ENCODE results near the gene SCARF2. TPM values are rescaled to one million over a fixed set of nuclear protein-coding genes. Genes with fewer than 3 reads are reported as not detected.

SCARF2 gene
- total RNA-seq, 1 experiment from 2014 or later = 10.8 TPM

DNA sequence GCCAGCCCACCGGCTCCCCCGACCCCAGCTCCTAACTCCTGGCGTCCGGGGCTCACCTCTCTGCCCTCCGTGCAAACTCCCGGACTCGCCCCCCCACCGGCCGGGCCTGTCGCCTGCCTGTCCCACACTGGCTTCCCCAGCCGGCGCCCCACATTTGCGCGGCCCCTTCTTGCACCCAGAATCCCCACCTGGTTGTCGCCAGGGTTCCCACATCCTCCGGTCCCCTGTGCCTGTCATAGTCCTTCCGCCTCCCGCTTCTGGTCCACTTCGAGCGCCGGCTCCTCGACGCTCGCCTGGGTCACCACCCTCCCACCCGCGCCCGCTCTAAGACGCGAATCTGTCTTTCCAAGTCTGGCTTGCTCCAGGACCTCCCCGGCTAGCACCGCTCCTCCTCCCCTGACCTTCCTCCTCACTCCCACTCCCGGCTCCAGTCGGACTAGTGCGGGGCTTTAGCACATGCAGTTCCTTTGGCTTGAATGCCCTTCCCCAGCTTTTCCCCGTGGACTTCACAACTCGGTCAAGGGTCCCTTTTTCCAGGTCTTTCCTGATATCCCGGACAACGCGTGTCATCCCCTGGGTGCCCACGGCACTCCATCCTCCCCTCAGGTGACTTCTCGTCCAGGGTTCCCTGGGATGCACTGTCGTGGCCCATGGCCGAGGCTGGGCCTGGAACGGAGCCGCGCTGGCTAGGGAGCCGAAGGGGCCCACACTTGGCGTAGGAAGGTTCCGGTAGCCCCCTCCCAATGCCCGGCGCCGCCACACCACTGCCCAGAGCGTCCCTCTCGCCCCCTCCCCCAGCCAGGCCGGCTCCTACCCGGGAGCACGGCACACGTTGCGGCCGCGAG lies 635 bp downstream of the SCARF2 start:
- no peaks in the 10 kb centered on the region for H3K9me3 Mint-ChIP-seq
- Histone ChIP-seq H3K14ac (ENCODE audit: insufficient read depth, low read length) (no peak overlapping the region), H3K4me1 (ENCODE audit: insufficient read depth, low read length) (0 out of 2 replicates have a peak, but pooled peaks cover 2% of the 10 kb centered on the region), H4K8ac (replicated peaks; ENCODE audit: insufficient read length, low read depth, low read length) (no peak overlapping the region), H2AK5ac (ENCODE audit: insufficient read length, low read length) (no peak overlapping the region), H3K9me3 (ENCODE audit: control insufficient read depth, low read depth, low read length) (no peaks in the 10 kb centered on the region), H2BK5ac (ENCODE audit: insufficient read length, low read length) (no peak overlapping the region), H2BK15ac (ENCODE audit: low read depth, low read length) (no peak overlapping the region), H3K27ac (ENCODE audit: insufficient read length, low read depth, low read length) (no peak overlapping the region), H3K27me3 (ENCODE audit: insufficient read depth, low read length) (peaks cover 10% of the 10 kb centered on the region; the same call in 1 of the 2 replicates), H2BK120ac (ENCODE audit: low read depth, low read length, poor library complexity, severe bottlenecking) (no peak overlapping the region), H3K4me2 (ENCODE audit: insufficient read depth, insufficient read length, low read length) (peak overlapping the region; percentile 84), H3K56ac (ENCODE audit: insufficient read length, low read depth, low read length) (no peak overlapping the region), H3T11ph (ENCODE audit: low read length) (no peak overlapping the region), H4K5ac (ENCODE audit: insufficient read length, low read depth, low read length) (no peak overlapping the region), H3K4ac (ENCODE audit: low read depth, low read length) (no peak overlapping the region), H4K20me1 (ENCODE audit: control insufficient read depth, insufficient read depth, insufficient read length) (no peaks in the 10 kb centered on the region), H2BK20ac (ENCODE audit: low read depth, low read length, poor library complexity, severe bottlenecking) (no peak overlapping the region), H2BK12ac (ENCODE audit: insufficient read length, low read depth, low read length) (no peak overlapping the region), H3K23me2 (ENCODE audit: insufficient read length, low read depth, low read length, poor library complexity, severe bottlenecking) (peaks cover 17% of the 10 kb centered on the region), H3K9ac (ENCODE audit: extremely low read depth, insufficient read length, low read length) (no peak overlapping the region), H3K79me2 (ENCODE audit: insufficient read depth, low read length) (no peaks in the 10 kb centered on the region), H3K18ac (ENCODE audit: insufficient read length, low read depth, low read length) (no peak overlapping the region), H3K79me1 (ENCODE audit: insufficient read depth, low read depth, low read length, poor library complexity, severe bottlenecking) (no peaks in the 10 kb centered on the region), H2AFZ (ENCODE audit: low read length) (no peak overlapping the region), H4K91ac (ENCODE audit: insufficient read length, low read depth, low read length) (no peak overlapping the region), H3K23ac (ENCODE audit: insufficient read length, low read depth, low read length) (no peak overlapping the region)
- no peak for TF ChIP-seq CTCF (conservative IDR thresholded peaks at IDR 0.05)
- H3K36me3 Mint-ChIP-seq (ENCODE audit: insufficient read depth in 1 of 3, low read depth in 3 of 3) = peaks cover 0 to 9% (median 2%) of the 10 kb centered on the region in 3 experiments; a peak in 3 of 7 replicates
- peak overlapping the region; percentile 77 to 96 for H3K4me3 Mint-ChIP-seq
- peak; percentile 37 for DNase-seq
- WGBS (ENCODE audit: extremely low coverage, insufficient read length, low lambda C conversion rate) = no CpG with 5 or more reads among the region's 61 CpGs
- peaks cover 73% of the 10 kb centered on the region for H3K27me3 Mint-ChIP-seq (ENCODE audit: low read depth)
- no peak overlapping the region for H3K27ac Mint-ChIP-seq
- H3K4me1 Mint-ChIP-seq = peaks cover 18 to 22% of the 10 kb centered on the region in 2 experiments
